SU-DHL-6 (cell line): ENCODE measurements around the gene THUMPD3.

Experiments used
- H2AFZ ChIP-seq: fragments of 200-600 bp; sonication (generic); 2 replicates; pipeline ENCODE4 v1.6.1; 2014; ENCODE audit warnings: low read depth, mild to moderate bottlenecking, moderate library complexity, mixed read lengths, antibody characterized with exemption, low read length; ENCODE audit not compliant: severe bottlenecking
- H3F3A ChIP-seq: fragments of 200-600 bp; shearing (Covaris generic); 2 replicates; pipeline ENCODE4 v1.6.0; 2016; ENCODE audit warnings: antibody characterized with exemption, mild to moderate bottlenecking; ENCODE audit not compliant: insufficient read depth
- H3K27ac ChIP-seq: fragments of 200-600 bp; sonication (generic); 2 replicates; pipeline ENCODE4 v1.5.1; 2016; ENCODE audit warnings: low read depth, mild to moderate bottlenecking, low read length, moderate library complexity, mixed read lengths
- H3K27me3 ChIP-seq: fragments of 200-600 bp; sonication (generic), shearing (Covaris generic); 2 replicates; pipeline ENCODE4 v1.6.0; 2014; ENCODE audit warnings: mild to moderate bottlenecking, low read length
- H3K36me3 ChIP-seq: fragments of 200-600 bp; sonication (generic); 2 replicates; pipeline ENCODE4 v1.6.1; 2014; ENCODE audit warnings: mild to moderate bottlenecking, low read length, mixed read lengths
- H3K4me2 ChIP-seq: fragments of 300-600, 200-600 bp; shearing (Covaris generic), sonication (generic); 2 replicates; pipeline ENCODE4 v1.6.0; 2014; ENCODE audit warnings: low read length, low read depth, mild to moderate bottlenecking; ENCODE audit not compliant: poor library complexity, severe bottlenecking
- H3K4me3 ChIP-seq: fragments of 200-600 bp; sonication (generic); 2 replicates; pipeline ENCODE4 v1.5.1; 2014; ENCODE audit warnings: antibody characterized with exemption, low read length, mild to moderate bottlenecking, mixed read lengths; ENCODE audit not compliant: insufficient read depth, poor library complexity, severe bottlenecking
- H3K79me2 ChIP-seq: fragments of 200-600 bp; sonication (generic); 2 replicates; pipeline ENCODE4 v1.6.1; 2014; ENCODE audit warnings: mild to moderate bottlenecking, low read length, moderate library complexity; ENCODE audit not compliant: insufficient read depth
- H3K9ac ChIP-seq: fragments of 200-600 bp; sonication (generic); 2 replicates; pipeline ENCODE4 v1.7.0; 2014; ENCODE audit warnings: mild to moderate bottlenecking, low read length
- H3K9me2 ChIP-seq: fragments of 200-600 bp; sonication (generic); replicated peaks from 2 replicates; pipeline ENCODE4 v1.6.1; 2014; ENCODE audit warnings: low read length; ENCODE audit not compliant: insufficient read depth
- H3K9me3 ChIP-seq: fragments of 200-600 bp; sonication (generic); 2 replicates; pipeline ENCODE4 v1.6.1; 2014; ENCODE audit warnings: low read length, mixed read lengths; ENCODE audit not compliant: insufficient read depth
- H4K20me1 ChIP-seq: fragments of 200-600 bp; sonication (generic); 2 replicates; pipeline ENCODE4 v1.6.1; 2014; ENCODE audit warnings: low read depth, mild to moderate bottlenecking, antibody characterized with exemption, low read length, moderate library complexity, mixed read lengths
- CTCF ChIP-seq: fragments of 200-600 bp; sonication (generic); IDR thresholded peaks from one replicate; pipeline ENCODE4 v1.5.1; 2017; ENCODE audit warnings: antibody characterized with exemption, mild to moderate bottlenecking, low read length, moderate library complexity; ENCODE audit not compliant: insufficient read depth, poor library complexity, severe bottlenecking
- EZH2phosphoT487 ChIP-seq: fragments of 200-600 bp; sonication (generic), shearing (Covaris generic); conservative IDR thresholded peaks from 2 replicates; pipeline ENCODE4 v1.6.1; 2018; ENCODE audit warnings: mild to moderate bottlenecking, antibody characterized with exemption, low read length, moderate library complexity, mixed read lengths

The THUMPD3 gene

GRCh38 chr3:9400616-9401015 lies 37.8 kb downstream of the THUMPD3 start:
- H3K27me3 ChIP-seq, result no peaks in the 10 kb centered on the region
- H3K4me3 ChIP-seq, result peak overlapping the region; percentile 97
- peak overlapping the region; percentile 16; the same call in 1 of the 2 replicates for H3K27ac ChIP-seq
- H3K9ac ChIP-seq, result peak overlapping the region; percentile 98
- peaks cover 70% of the 10 kb centered on the region for H4K20me1 ChIP-seq
- H3K4me2 ChIP-seq, result peak overlapping the region; percentile 89
- H3K79me2 ChIP-seq, result peaks cover 91% of the 10 kb centered on the region
- H3K9me3 ChIP-seq, result no peaks in the 10 kb centered on the region
- no peaks in the 10 kb centered on the region for H3K36me3 ChIP-seq
- peaks cover 4% of the 10 kb centered on the region for H3F3A ChIP-seq
- H2AFZ ChIP-seq, result no peak overlapping the region
- TF ChIP-seq EZH2phosphoT487 (no peak), CTCF (no peak)
- no peaks in the 10 kb centered on the region for H3K9me2 ChIP-seq

- Histone ChIP-seq H3K27ac (no peak overlapping the region), H3K27me3 (no peaks in the 10 kb centered on the region), H2AFZ (no peak overlapping the region), H3K4me2 (peak overlapping the region; percentile 89), H3K36me3 (no peaks in the 10 kb centered on the region), H3K9me3 (no peaks in the 10 kb centered on the region), H3K9me2 (no peaks in the 10 kb centered on the region), H3K79me2 (peaks cover 94% of the 10 kb centered on the region), H3F3A (no peaks in the 10 kb centered on the region; the same call in 1 of the 2 replicates), H4K20me1 (peaks cover 81% of the 10 kb centered on the region), H3K4me3 (peak overlapping the region; percentile 9), H3K9ac (peak overlapping the region; percentile 98; the same call in 1 of the 2 replicates)
- no peak for TF ChIP-seq EZH2phosphoT487
- no peak for TF ChIP-seq CTCF
Observed at GRCh38 chr3:9401986-9402385, 39.1 kb downstream of the THUMPD3 start.

GRCh38 chr3:9402410-9403228 lies 39.8 kb downstream of the THUMPD3 start:
- no peaks in the 10 kb centered on the region for H3K36me3 ChIP-seq
- H3K27me3 ChIP-seq, result no peaks in the 10 kb centered on the region
- no peak for TF ChIP-seq CTCF
- no peak for TF ChIP-seq EZH2phosphoT487
- H3K9me3 ChIP-seq, result no peaks in the 10 kb centered on the region
- peaks cover 100% of the 10 kb centered on the region for H3K79me2 ChIP-seq
- no peaks in the 10 kb centered on the region for H3K9me2 ChIP-seq
- H3K4me3 ChIP-seq, result no peak overlapping the region
- peak overlapping the region; percentile 89 for H3K4me2 ChIP-seq
- H2AFZ ChIP-seq, result no peak overlapping the region
- peaks cover 82% of the 10 kb centered on the region for H4K20me1 ChIP-seq
- H3K27ac ChIP-seq, result no peak overlapping the region
- no peaks in the 10 kb centered on the region; the same call in 1 of the 2 replicates for H3F3A ChIP-seq
- peak overlapping the region; percentile 98; the same call in 1 of the 2 replicates for H3K9ac ChIP-seq
